Trophoblast cell (in vitro differentiated cells and primary cell): ENCODE results near the gene NAXD.
A peak's percentile ranks its signal among the peaks of the same experiment; 100 is the strongest.

ENCODE experiments used
- DNase-seq, 2 donors: peaks; one replicate each; pipeline ENCODE4 v3.0.0-alpha.2; 2016
- H2AFZ ChIP-seq: 2 replicates; pipeline ENCODE4 v1.6.1; 2013; ENCODE audit warnings: low read length, moderate library complexity, mild to moderate bottlenecking; ENCODE audit not compliant: insufficient read depth, poor library complexity
- H2AK5ac ChIP-seq: 2 replicates; pipeline ENCODE4 v1.6.1; 2013; ENCODE audit warnings: mild to moderate bottlenecking, low read length
- H2BK120ac ChIP-seq: 2 replicates; pipeline ENCODE4 v1.6.1; 2013; ENCODE audit warnings: low read length, mild to moderate bottlenecking, moderate library complexity; ENCODE audit not compliant: insufficient read depth, poor library complexity
- H2BK12ac ChIP-seq: 2 replicates; pipeline ENCODE4 v1.6.1; 2013; ENCODE audit warnings: mild to moderate bottlenecking, low read length, moderate library complexity
- H2BK5ac ChIP-seq: 2 replicates; pipeline ENCODE4 v1.6.1; 2013; ENCODE audit warnings: low read length, low read depth, moderate library complexity, mild to moderate bottlenecking; ENCODE audit not compliant: poor library complexity
- H3K14ac ChIP-seq: 2 replicates; pipeline ENCODE4 v1.6.1; 2013; ENCODE audit warnings: mild to moderate bottlenecking, low read length
- H3K18ac ChIP-seq: 2 replicates; pipeline ENCODE4 v1.6.1; 2013; ENCODE audit warnings: mild to moderate bottlenecking, low read length
- H3K23ac ChIP-seq: 2 replicates; pipeline ENCODE4 v1.6.1; 2013; ENCODE audit warnings: low read length
- H3K27ac ChIP-seq: 2 replicates; pipeline ENCODE4 v1.5.1; 2013; ENCODE audit warnings: low read depth, mild to moderate bottlenecking, inconsistent platforms, low read length, moderate library complexity
- H3K27me3 ChIP-seq: 2 replicates; pipeline ENCODE4 v1.6.1; 2013; ENCODE audit warnings: inconsistent platforms, mild to moderate bottlenecking, low read length, moderate library complexity; ENCODE audit not compliant: insufficient read depth
- H3K36me3 ChIP-seq, 2 experiments: 1 replicate in 1 of 2; 2 replicates in 1 of 2; pipeline ENCODE4 v1.6.1; 2013; ENCODE audit warnings: low read length in 2 of 2, mild to moderate bottlenecking in 2 of 2, moderate library complexity in 1 of 2; ENCODE audit not compliant: insufficient read depth in 2 of 2, control insufficient read depth in 1 of 2
- H3K4ac ChIP-seq: 2 replicates; pipeline ENCODE4 v1.6.1; 2013; ENCODE audit warnings: low read depth, mild to moderate bottlenecking, low read length, moderate library complexity
- H3K4me1 ChIP-seq, 2 experiments: 1 replicate in 1 of 2; 2 replicates in 1 of 2; pipeline ENCODE4 v1.6.1; 2013; ENCODE audit warnings: low read length in 2 of 2, mild to moderate bottlenecking in 2 of 2, moderate library complexity in 1 of 2; ENCODE audit not compliant: insufficient read depth in 2 of 2, control insufficient read depth in 1 of 2
- H3K4me2 ChIP-seq: 2 replicates; pipeline ENCODE4 v1.6.1; 2013; ENCODE audit warnings: inconsistent platforms, mild to moderate bottlenecking, low read length, moderate library complexity
- H3K4me3 ChIP-seq: 2 replicates; pipeline ENCODE4 v1.5.1; 2013; ENCODE audit warnings: mild to moderate bottlenecking, low read depth, low read length, inconsistent platforms
- H3K79me1 ChIP-seq: one replicate; pipeline ENCODE4 v1.6.1; 2013; ENCODE audit warnings: low read length
- H3K79me2 ChIP-seq: 2 replicates; pipeline ENCODE4 v1.6.1; 2013; ENCODE audit warnings: low read length, mild to moderate bottlenecking; ENCODE audit not compliant: control insufficient read depth, insufficient read depth, poor library complexity
- H3K9ac ChIP-seq: 2 replicates; pipeline ENCODE4 v1.6.1; 2013; ENCODE audit warnings: mild to moderate bottlenecking, low read length
- H3K9me3 ChIP-seq: 2 replicates; pipeline ENCODE4 v1.6.1; 2013; ENCODE audit warnings: low read depth, mild to moderate bottlenecking, control low read depth, inconsistent platforms, low read length; ENCODE audit not compliant: insufficient read depth
- H4K12ac ChIP-seq: 2 replicates; pipeline ENCODE4 v1.6.1; 2013; ENCODE audit warnings: low read depth, mild to moderate bottlenecking, low read length, moderate library complexity
- H4K8ac ChIP-seq: 2 replicates; pipeline ENCODE4 v1.6.1; 2013; ENCODE audit warnings: low read depth, mild to moderate bottlenecking, low read length, moderate library complexity
- H4K91ac ChIP-seq: one replicate; pipeline ENCODE4 v1.6.1; 2013; ENCODE audit warnings: low read depth, mild to moderate bottlenecking, low read length, moderate library complexity
- WGBS: extraction: QIAGEN DNeasy Blood & Tissue Kit; methylation state at CpG from one replicate; pipeline ENCODE4 v1.1.7; 2013; ENCODE audit warnings: missing lambda C conversion rate; ENCODE audit not compliant: insufficient read length, insufficient coverage; ENCODE audit errors: extremely low coverage; 5-methylcytosine and 5-hydroxymethylcytosine counted together

NAXD gene

DNA sequence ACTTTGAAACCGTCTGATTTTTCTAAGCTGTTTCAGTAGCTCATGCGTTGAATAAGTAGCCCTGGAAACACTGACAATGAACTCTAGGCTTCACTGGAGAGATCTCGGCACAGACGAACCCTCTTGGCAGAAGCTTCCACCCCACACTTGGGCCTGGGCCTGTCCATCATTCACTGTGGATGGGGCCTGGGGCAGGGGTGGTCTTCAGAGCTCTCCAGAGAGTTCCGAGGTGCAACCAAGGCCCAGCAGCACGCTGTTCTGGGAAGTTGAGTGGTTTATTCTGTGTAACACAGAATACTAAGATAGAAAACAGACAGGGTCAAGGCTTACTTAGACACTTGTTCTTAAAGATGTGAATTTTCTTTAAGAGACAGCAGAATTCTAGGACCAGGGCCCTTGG is 21.9 kb downstream of the NAXD start:
- no peak overlapping the region for H2AK5ac ChIP-seq
- no peaks in the 10 kb centered on the region for H3K27me3 ChIP-seq

DNA sequence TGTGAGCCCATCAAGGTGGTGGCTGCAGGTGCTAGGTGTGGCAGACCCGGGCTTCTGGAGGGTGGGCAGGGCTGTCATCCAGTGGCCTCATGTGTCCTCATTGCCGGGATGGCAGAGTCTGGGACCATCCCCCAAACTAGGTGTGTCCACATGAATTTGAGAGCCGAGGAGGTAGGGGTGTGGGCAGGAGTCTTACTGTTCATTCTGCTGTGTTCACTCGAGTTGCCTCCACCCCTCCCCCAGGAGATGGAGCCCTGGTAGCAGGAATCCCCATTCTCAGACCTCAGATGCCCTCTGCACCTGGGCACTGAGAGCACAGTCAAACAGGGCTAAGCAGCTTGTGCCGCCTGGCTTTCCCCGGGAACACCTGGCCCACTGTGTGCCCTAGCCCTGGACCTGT is 22.4 kb downstream of the NAXD start:
- DNase-seq, result no peak
- Histone ChIP-seq H2BK5ac (no peak overlapping the region), H2BK12ac (no peak overlapping the region)

More for the DNA sequence above, 21.9 kb downstream of the NAXD start:
- Histone ChIP-seq H2AFZ (no peak overlapping the region), H3K36me3 (peaks cover 73 to 74% of the 10 kb centered on the region in 2 experiments), H3K4ac (no peak overlapping the region), H4K91ac (no peak overlapping the region), H2BK5ac (no peak overlapping the region), H3K14ac (no peak overlapping the region), H2BK12ac (no peak overlapping the region), H3K4me2 (no peak overlapping the region), H2BK120ac (no peak overlapping the region), H3K23ac (no peak overlapping the region), H3K4me1 (no peaks in the 10 kb centered on the region), H3K4me3 (no peak overlapping the region), H3K27ac (no peak overlapping the region), H3K9me3 (peaks cover 3% of the 10 kb centered on the region), H4K12ac (no peak overlapping the region), H4K8ac (no peak overlapping the region), H3K79me1 (no peaks in the 10 kb centered on the region), H3K9ac (no peak overlapping the region), H3K79me2 (no peaks in the 10 kb centered on the region), H3K18ac (no peak overlapping the region)
- no CpG with 5 or more reads among the region's 6 CpGs for WGBS
- no peak for DNase-seq

DNA sequence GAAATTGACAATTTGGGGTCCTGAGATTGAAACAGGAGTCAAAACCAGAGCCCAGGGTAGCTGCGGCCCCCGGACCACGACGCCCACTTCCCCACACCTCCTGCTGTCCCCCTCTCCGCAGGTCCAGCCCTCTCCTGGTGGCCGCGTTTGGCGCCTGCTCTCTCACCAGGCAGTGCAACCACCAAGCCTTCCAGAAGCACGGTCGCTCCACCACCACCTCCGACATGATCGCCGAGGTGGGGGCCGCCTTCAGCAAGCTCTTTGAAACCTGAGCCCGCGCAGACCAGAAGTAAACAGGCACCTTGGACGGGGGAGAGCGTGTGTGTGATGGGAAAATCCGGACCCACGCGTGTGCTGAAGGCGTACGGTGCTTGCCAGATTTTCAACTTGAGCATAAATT is 22.9 kb downstream of the NAXD start:
- no peak overlapping the region for H3K18ac ChIP-seq
- no peak overlapping the region for H3K4ac ChIP-seq
- no peak overlapping the region for H3K4me2 ChIP-seq
- no peak overlapping the region for H3K23ac ChIP-seq
- H4K12ac ChIP-seq, result no peak overlapping the region
- H2BK120ac ChIP-seq, result no peak overlapping the region
- H3K4me1 ChIP-seq, result no peaks in the 10 kb centered on the region
- H4K91ac ChIP-seq, result no peak overlapping the region
- H3K27ac ChIP-seq, result no peak overlapping the region
- H3K36me3 ChIP-seq, result peaks cover 79 to 82% of the 10 kb centered on the region in 2 experiments
- no peaks in the 10 kb centered on the region for H3K79me1 ChIP-seq
- no peaks in the 10 kb centered on the region for H3K27me3 ChIP-seq
- H3K9me3 ChIP-seq, result peaks cover 3% of the 10 kb centered on the region
- H4K8ac ChIP-seq, result no peak overlapping the region
- no peak overlapping the region for H2AK5ac ChIP-seq
- no peaks in the 10 kb centered on the region for H3K79me2 ChIP-seq
- no peak overlapping the region for H3K4me3 ChIP-seq
- no peak overlapping the region for H3K9ac ChIP-seq
- no peak overlapping the region for H2AFZ ChIP-seq
- H3K14ac ChIP-seq, result no peak overlapping the region
- no peak overlapping the region for H2BK12ac ChIP-seq
- no peak for DNase-seq
- no peak overlapping the region for H2BK5ac ChIP-seq
- no CpG with 5 or more reads among the region's 23 CpGs for WGBS

More for the DNA sequence above, 22.4 kb downstream of the NAXD start:
- no peak overlapping the region for H3K27ac ChIP-seq
- H3K4me2 ChIP-seq, result no peak overlapping the region
- H3K9ac ChIP-seq, result no peak overlapping the region
- H3K4me1 ChIP-seq, result no peaks in the 10 kb centered on the region
- peaks cover 3% of the 10 kb centered on the region for H3K9me3 ChIP-seq
- H3K4ac ChIP-seq, result no peak overlapping the region
- H4K8ac ChIP-seq, result no peak overlapping the region
- no peaks in the 10 kb centered on the region for H3K79me2 ChIP-seq
- H3K18ac ChIP-seq, result no peak overlapping the region
- no peak overlapping the region for H2AFZ ChIP-seq
- no peaks in the 10 kb centered on the region for H3K27me3 ChIP-seq
- peaks cover 78 to 79% of the 10 kb centered on the region in 2 experiments for H3K36me3 ChIP-seq
- no peak overlapping the region for H3K23ac ChIP-seq
- no peak overlapping the region for H4K91ac ChIP-seq
- no peak overlapping the region for H3K14ac ChIP-seq
- no peak overlapping the region for H2AK5ac ChIP-seq
- no CpG with 5 or more reads among the region's 6 CpGs for WGBS
- H3K79me1 ChIP-seq, result no peaks in the 10 kb centered on the region
- H4K12ac ChIP-seq, result no peak overlapping the region
- H2BK120ac ChIP-seq, result no peak overlapping the region
- no peak overlapping the region for H3K4me3 ChIP-seq

GRCh38 chr13:110638814-110639806 is 23.8 kb downstream of the NAXD start:
- H3K4ac ChIP-seq, result no peak overlapping the region
- peaks cover 3% of the 10 kb centered on the region for H3K9me3 ChIP-seq
- no peak overlapping the region for H2BK5ac ChIP-seq
- no peak overlapping the region for H2AK5ac ChIP-seq
- H3K4me1 ChIP-seq, result peaks cover 0 to 3% of the 10 kb centered on the region in 2 experiments
- no peak overlapping the region for H3K9ac ChIP-seq
- H3K14ac ChIP-seq, result no peak overlapping the region
- peak overlapping the region; percentile 12 for H4K12ac ChIP-seq
- H3K4me3 ChIP-seq, result no peak overlapping the region
- no peak overlapping the region for H3K27ac ChIP-seq
- no peak overlapping the region for H2BK12ac ChIP-seq
- H4K91ac ChIP-seq, result no peak overlapping the region
- H3K4me2 ChIP-seq, result no peak overlapping the region
- H3K23ac ChIP-seq, result no peak overlapping the region
- no peak overlapping the region for H2BK120ac ChIP-seq
- H2AFZ ChIP-seq, result no peak overlapping the region
- DNase-seq, result no peak
- no peak overlapping the region for H4K8ac ChIP-seq
- H3K18ac ChIP-seq, result no peak overlapping the region
- peaks cover 86 to 88% of the 10 kb centered on the region in 2 experiments for H3K36me3 ChIP-seq
- no CpG with 5 or more reads among the region's 39 CpGs for WGBS
- no peaks in the 10 kb centered on the region for H3K79me2 ChIP-seq
- H3K27me3 ChIP-seq, result no peaks in the 10 kb centered on the region
- H3K79me1 ChIP-seq, result no peaks in the 10 kb centered on the region
